Left lung (tissue), 10 donors: ENCODE results near the gene TBCEL. TPM values are rescaled to one million over a fixed set of nuclear protein-coding genes. Genes with fewer than 3 reads are reported as not detected.

Experiments used
- ATAC-seq: fragments of 200-7000 bp; cut with Tn5 transposase; one replicate; pipeline ENCODE4 v1.9.1; 2020; ENCODE audit warnings: moderate library complexity
- DNase-seq, 4 donors: peaks; one replicate each; pipeline ENCODE4 v3.0.0-alpha.2; 2013 to 2020
- H3K27ac ChIP-seq, 2 donors: fragments of 200-600 bp; sonication (generic) in 1 of 2; one replicate each; pipeline versions ENCODE4 v1.5.0 to v1.8.0; 2020 to 2021
- H3K27me3 ChIP-seq, 2 donors: fragments of 200-600 bp; sonication (generic) in 1 of 2; one replicate each; pipeline versions ENCODE4 v1.5.0 to v1.8.0; 2020 to 2021
- H3K36me3 ChIP-seq, 2 donors: fragments of 200-600 bp; sonication (generic) in 1 of 2; one replicate each; pipeline versions ENCODE4 v1.5.0 to v1.8.0; 2020 to 2021
- H3K4me1 ChIP-seq, 2 donors: fragments of 200-600 bp; one replicate each; pipeline ENCODE4 v1.8.0; 2021
- H3K4me3 ChIP-seq, 2 donors: fragments of 200-600 bp; sonication (generic) in 1 of 2; one replicate each; pipeline versions ENCODE4 v1.5.0 to v1.8.0; 2020 to 2021; ENCODE audit warnings: mild to moderate bottlenecking in 1 of 2
- H3K9me3 ChIP-seq, 2 donors: fragments of 200-600 bp; sonication (generic) in 1 of 2; one replicate each; pipeline versions ENCODE4 v1.5.0 to v1.8.0; 2020 to 2021
- CTCF ChIP-seq, 2 donors: fragments of 200-600 bp; sonication (generic) in 1 of 2; IDR thresholded peaks; one replicate each; pipeline versions ENCODE4 v1.5.0 to v1.8.0; 2021; ENCODE audit warnings: antibody characterized with exemption in 2 of 2
- intact Hi-C, 2 donors: fragments of 100-400 bp; cut with DNase I; formaldehyde crosslinking; loops; one replicate each; pipeline versions ENCODE4 v1.11.2 to v1.14.2; 2022
- polyA plus RNA-seq, 6 donors: library from polyadenylated mRNA; unstranded; fragments of 120-200 nt; gene quantifications; one replicate each; pipeline ENCODE4 v1.2.1, GENCODE V29; 2013; ENCODE audit not compliant: insufficient read length in 6 of 6
- total RNA-seq, 2 donors: library from RNA; stranded (reverse); fragmentation: NEBNext Ultra II Directional; extraction: Animal tissue kit (Norgen Biotek cat#: 25700); gene quantifications; one replicate each; pipeline ENCODE4 v1.2.1, GENCODE V29; 2021
- donor health status: DM: no; HTN: yes; CAD: no.
- donor health status: DM: no; HTN: no; CAD: no.

TBCEL gene
- total and polyA plus RNA-seq, 8 donors: 27.5 to 38.0 (median 32.0) TPM

- H3K27me3 ChIP-seq: no peaks in the 10 kb centered on the region
- intact Hi-C loops: no loop called here
- peak overlapping the region in 1 of 2 donors; percentile 70 for H3K27ac ChIP-seq
- no peaks in the 10 kb centered on the region for H3K9me3 ChIP-seq
- H3K4me1 ChIP-seq: peaks cover 0 to 11% of the 10 kb centered on the region in 2 donors
- no peaks in the 10 kb centered on the region for H3K36me3 ChIP-seq
- ATAC-seq (peak; percentile 7), DNase-seq (no peak)
- H3K4me3 ChIP-seq: no peak overlapping the region
- TF ChIP-seq CTCF (IDR thresholded peaks at IDR 0.05): no peak
These were observed 16.2 kb downstream of the TBCEL start for GRCh38 chr11:121039971-121040613.

- Histone ChIP-seq H3K27ac (peak overlapping the region; percentile 42 to 70), H3K4me1 (peaks cover 0 to 11% of the 10 kb centered on the region in 2 donors), H3K27me3 (no peaks in the 10 kb centered on the region), H3K9me3 (no peaks in the 10 kb centered on the region), H3K4me3 (no peak overlapping the region), H3K36me3 (no peaks in the 10 kb centered on the region)
- TF ChIP-seq CTCF (IDR thresholded peaks at IDR 0.05): no peak
- no peak for DNase-seq
- intact Hi-C loops: no loop called here
- peak; percentile 59 for ATAC-seq
These were observed 16.7 kb downstream of the TBCEL start for GRCh38 chr11:121040614-121041002.

- DNase-seq: no peak
- peak overlapping the region; percentile 42 to 70 for H3K27ac ChIP-seq
- ATAC-seq: peak; percentile 44
- intact Hi-C loops: no loop called here
- no peak for TF ChIP-seq CTCF (IDR thresholded peaks at IDR 0.05)
- no peaks in the 10 kb centered on the region for H3K27me3 ChIP-seq
- H3K4me3 ChIP-seq: no peak overlapping the region
- H3K36me3 ChIP-seq: no peaks in the 10 kb centered on the region
- no peaks in the 10 kb centered on the region for H3K9me3 ChIP-seq
- peaks cover 0 to 11% of the 10 kb centered on the region in 2 donors for H3K4me1 ChIP-seq
These were observed 17.2 kb downstream of the TBCEL start for GRCh38 chr11:121041072-121041471.

- no peak for TF ChIP-seq CTCF (IDR thresholded peaks at IDR 0.05)
- H3K27ac ChIP-seq: no peak overlapping the region
- intact Hi-C loops: no loop called here
- no peaks in the 10 kb centered on the region for H3K9me3 ChIP-seq
- no peak overlapping the region for H3K4me3 ChIP-seq
- peaks cover 0 to 11% of the 10 kb centered on the region in 2 donors for H3K4me1 ChIP-seq
- DNase-seq (no peak), ATAC-seq (peak; percentile 46)
- no peaks in the 10 kb centered on the region for H3K27me3 ChIP-seq
- peaks cover 0 to 4% of the 10 kb centered on the region in 2 donors for H3K36me3 ChIP-seq
These were observed 18.4 kb downstream of the TBCEL start for GRCh38 chr11:121042296-121042695.

- Histone ChIP-seq H3K27ac (no peak overlapping the region), H3K27me3 (no peaks in the 10 kb centered on the region), H3K9me3 (no peaks in the 10 kb centered on the region), H3K4me1 (no peaks in the 10 kb centered on the region), H3K4me3 (no peak overlapping the region), H3K36me3 (peaks cover 0 to 13% of the 10 kb centered on the region in 2 donors)
- intact Hi-C loops: no loop called here
- no peak for DNase-seq
- TF ChIP-seq CTCF (IDR thresholded peaks at IDR 0.05): no peak
- no peak for ATAC-seq
These were observed 24.0 kb downstream of the TBCEL start for GRCh38 chr11:121047926-121048325.
